Progenitor cell of endocrine pancreas (in vitro differentiated cells): ENCODE results near the gene EXOG. TPM values are rescaled to one million over a fixed set of nuclear protein-coding genes. Genes with fewer than 3 reads are reported as not detected.

Experiments
- DNase-seq: peaks from one replicate; pipeline ENCODE4 v3.0.0; 2021; ENCODE audit warnings: low spot score; ENCODE audit not compliant: unreplicated experiment
- H3K27ac Mint-ChIP-seq: 2 replicates; pipeline ENCODE4 v1.8.0; 2021; ENCODE audit warnings: mild to moderate bottlenecking, moderate library complexity, mixed read lengths
- H3K27me3 Mint-ChIP-seq: 2 replicates; pipeline ENCODE4 v1.8.0; 2021; ENCODE audit warnings: mixed read lengths
- H3K36me3 Mint-ChIP-seq: 2 replicates; pipeline ENCODE4 v1.8.0; 2022; ENCODE audit warnings: mixed read lengths; ENCODE audit not compliant: insufficient read depth
- H3K4me1 Mint-ChIP-seq: 2 replicates; pipeline ENCODE4 v1.8.0; 2021; ENCODE audit warnings: low read depth, mixed read lengths
- H3K4me3 Mint-ChIP-seq: 2 replicates; pipeline ENCODE4 v1.8.0; 2021; ENCODE audit warnings: low read depth, mild to moderate bottlenecking, moderate library complexity, mixed read lengths
- H3K9me3 Mint-ChIP-seq: 2 replicates; pipeline ENCODE4 v1.8.0; 2021; ENCODE audit warnings: low read depth, mixed read lengths
- CTCF ChIP-seq: fragments of 200-600 bp; sonication (generic); IDR thresholded peaks from one replicate; pipeline ENCODE4 v1.5.0; 2021; ENCODE audit warnings: antibody characterized with exemption, mild to moderate bottlenecking; ENCODE audit not compliant: unreplicated experiment
- total RNA-seq: library from RNA; stranded (reverse); gene quantifications from 2 replicates; pipeline ENCODE4 v1.2.1, GENCODE V29; 2021

The EXOG gene
- total RNA-seq, 1 donor from 2014 or later, result 15.2 TPM

GRCh38 chr3:38562467-38562925, 66.4 kb downstream of the EXOG start:
- Mint-ChIP-seq H3K4me3 (no peak overlapping the region), H3K9me3 (peaks cover 3% of the 10 kb centered on the region), H3K36me3 (no peaks in the 10 kb centered on the region), H3K27ac (no peak overlapping the region), H3K4me1 (no peaks in the 10 kb centered on the region), H3K27me3 (no peaks in the 10 kb centered on the region)
- DNase-seq, result no peak
- no peak for TF ChIP-seq CTCF

- Mint-ChIP-seq H3K27ac (no peak overlapping the region), H3K4me3 (no peak overlapping the region), H3K4me1 (no peaks in the 10 kb centered on the region), H3K27me3 (no peaks in the 10 kb centered on the region), H3K9me3 (no peaks in the 10 kb centered on the region), H3K36me3 (no peaks in the 10 kb centered on the region)
- no peak for TF ChIP-seq CTCF
- DNase-seq, result no peak
Observed at GRCh38 chr3:38563070-38563885, 67.1 kb downstream of the EXOG start.

- TF ChIP-seq CTCF, result no peak
- H3K27me3 Mint-ChIP-seq, result no peaks in the 10 kb centered on the region
- H3K4me1 Mint-ChIP-seq, result no peaks in the 10 kb centered on the region
- no peaks in the 10 kb centered on the region for H3K36me3 Mint-ChIP-seq
- H3K27ac Mint-ChIP-seq, result no peak overlapping the region
- H3K4me3 Mint-ChIP-seq, result no peak overlapping the region
- no peak for DNase-seq
- H3K9me3 Mint-ChIP-seq, result no peaks in the 10 kb centered on the region
Observed at GRCh38 chr3:38563886-38564270, 67.7 kb downstream of the EXOG start.

GRCh38 chr3:38564631-38565338, 68.6 kb downstream of the EXOG start:
- H3K36me3 Mint-ChIP-seq, result no peaks in the 10 kb centered on the region

More at GRCh38 chr3:38564631-38565338, 68.6 kb downstream of the EXOG start:
- TF ChIP-seq CTCF, result no peak
- Mint-ChIP-seq H3K27me3 (no peaks in the 10 kb centered on the region), H3K4me3 (no peak overlapping the region), H3K27ac (no peak overlapping the region), H3K9me3 (no peaks in the 10 kb centered on the region), H3K4me1 (no peaks in the 10 kb centered on the region)
- DNase-seq, result no peak
